Neural cell (in vitro differentiated cells): ENCODE measurements around the gene DHRS4L2.
"Not testable (repeated sequence)": the region's sequence is repeated elsewhere in the genome, so short reads cannot be mapped to it uniquely, and the experiment has no call there.

Source experiments
- CTCF ChIP-seq: fragments of 450-650 bp; IDR thresholded peaks from 2 replicates; pipeline ENCODE4 v1.5.1; 2014; ENCODE audit warnings: antibody characterized with exemption, mild to moderate bottlenecking, moderate library complexity; ENCODE audit not compliant: poor library complexity, severe bottlenecking
- EP300 ChIP-seq: fragments of 450-650 bp; conservative IDR thresholded peaks from 2 replicates; pipeline ENCODE4 v1.6.1; 2014; ENCODE audit warnings: antibody characterized with exemption, mild to moderate bottlenecking, moderate library complexity; ENCODE audit not compliant: poor library complexity, severe bottlenecking
- EZH2 ChIP-seq: fragments of 200-600, 300-800 bp; shearing (Covaris generic), sonication (generic); IDR thresholded peaks from 2 replicates; pipeline ENCODE4 v1.6.1; 2014; ENCODE audit warnings: antibody characterized with exemption, low read length, borderline replicate concordance, mild to moderate bottlenecking; ENCODE audit not compliant: insufficient read depth, poor library complexity, severe bottlenecking

DNA sequence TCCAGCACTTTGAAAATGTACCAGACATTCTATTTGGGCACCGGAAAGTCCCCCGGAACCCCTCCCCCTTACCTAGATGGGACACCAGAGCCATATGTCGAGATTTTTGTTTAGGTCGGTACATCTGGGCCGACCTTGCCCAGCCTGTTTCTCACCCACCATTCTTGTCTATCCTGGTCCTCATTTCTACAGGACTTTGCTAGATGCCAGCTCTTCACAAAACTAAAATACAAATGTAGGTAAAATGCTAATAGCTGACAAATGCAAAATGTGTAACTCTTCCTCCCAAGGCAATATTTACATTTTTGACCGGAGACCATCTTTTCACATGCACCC is 34.5 kb upstream of the DHRS4L2 start:
- TF ChIP-seq EZH2, EP300: not testable (repeated sequence)
- TF ChIP-seq CTCF: peak; percentile 41
